HEK293 (cell line): ENCODE results near the gene GRIN3A.

Experiments used
- CTCF ChIA-PET: fragments of 350-600 bp; formaldehyde crosslinking; extraction: SDS; loops from one replicate; lab custom pipeline; 2021; ENCODE audit warnings: antibody characterized with exemption; lab: Yijun Ruan, JAX
- POLR2A ChIA-PET: fragments of 300-600 bp; formaldehyde crosslinking; extraction: SDS; loops from one replicate; lab custom pipeline; 2020; ENCODE audit warnings: antibody characterized with exemption, inconsistent platforms; lab: Yijun Ruan, JAX
- H3K27ac ChIP-seq: fragments of 200-500 bp; sonication (Bioruptor generic); 2 replicates; pipeline ENCODE4 v1.5.1; 2014; ENCODE audit warnings: low read depth, low read length, control low read depth, inconsistent platforms; ENCODE audit errors: extremely low read depth
- H3K36me3 ChIP-seq, 2 experiments: fragments of 200-500 bp in 1 of 2; sonication (Bioruptor generic) in 1 of 2; 1 replicate in 1 of 2; 2 replicates in 1 of 2; pipeline ENCODE4 v1.5.1; 2014 to 2017; ENCODE audit warnings: inconsistent platforms in 2 of 2, low read length in 2 of 2; ENCODE audit not compliant: control insufficient read depth in 2 of 2, insufficient read depth in 1 of 2
- H3K4me1 ChIP-seq: fragments of 200-500 bp; sonication (Bioruptor generic); 2 replicates; pipeline ENCODE4 v1.5.1; 2014; ENCODE audit warnings: mild to moderate bottlenecking, low read length, inconsistent platforms; ENCODE audit not compliant: control insufficient read depth, insufficient read depth
- H3K4me3 ChIP-seq: 2 replicates; pipeline ENCODE4 v1.5.1; 2011; ENCODE audit warnings: low read depth, mild to moderate bottlenecking, control low read depth, low read length, moderate library complexity
- H3K9me3 ChIP-seq: fragments of 200-500 bp; sonication (Bioruptor generic); 2 replicates; pipeline ENCODE4 v1.5.1; 2014; ENCODE audit warnings: low read depth, low read length, inconsistent platforms; ENCODE audit not compliant: control insufficient read depth, insufficient read depth
- GLI4 ChIP-seq: fragments of 450-650 bp; formaldehyde crosslinking; IDR thresholded peaks from 2 replicates; pipeline ENCODE4 v1.5.1; 2016; ENCODE audit warnings: missing biosample characterization, missing genetic modification characterization
- HIC1 ChIP-seq: fragments of 450-650 bp; formaldehyde crosslinking; IDR thresholded peaks from 2 replicates; pipeline ENCODE4 v1.5.1; 2016; ENCODE audit warnings: missing biosample characterization, missing genetic modification characterization
- KLF1 ChIP-seq: fragments of 450-650 bp; formaldehyde crosslinking; IDR thresholded peaks from 2 replicates; pipeline ENCODE4 v1.5.1; 2016; ENCODE audit warnings: missing biosample characterization, missing genetic modification characterization
- REPIN1 ChIP-seq: fragments of 450-650 bp; formaldehyde crosslinking; IDR thresholded peaks from 2 replicates; pipeline ENCODE4 v1.5.1; 2017; ENCODE audit warnings: missing biosample characterization, missing genetic modification characterization, low read depth
- SCRT1 ChIP-seq: fragments of 450-650 bp; formaldehyde crosslinking; IDR thresholded peaks from 2 replicates; pipeline ENCODE4 v1.5.1; 2016; ENCODE audit warnings: missing biosample characterization, missing genetic modification characterization, borderline replicate concordance
- ZBTB7A ChIP-seq: fragments of 450-650 bp; formaldehyde crosslinking; IDR thresholded peaks from 2 replicates; pipeline ENCODE4 v1.5.1; 2016; ENCODE audit warnings: low read depth, missing biosample characterization, missing genetic modification characterization
- ZFHX2 ChIP-seq: fragments of 450-650 bp; formaldehyde crosslinking; conservative IDR thresholded peaks from 2 replicates; pipeline ENCODE4 v1.5.1; 2016; ENCODE audit warnings: missing biosample characterization, missing genetic modification characterization
- ZFP3 ChIP-seq: fragments of 450-650 bp; formaldehyde crosslinking; IDR thresholded peaks from 2 replicates; pipeline ENCODE4 v1.5.1; 2016; ENCODE audit warnings: low read depth, missing biosample characterization, missing genetic modification characterization
- ZNF16 ChIP-seq: fragments of 450-650 bp; formaldehyde crosslinking; IDR thresholded peaks from 2 replicates; pipeline ENCODE4 v1.5.1; 2016; ENCODE audit warnings: low read depth, missing biosample characterization, missing genetic modification characterization
- ZNF202 ChIP-seq: fragments of 450-650 bp; formaldehyde crosslinking; IDR thresholded peaks from 2 replicates; pipeline ENCODE4 v1.5.1; 2016; ENCODE audit warnings: missing biosample characterization, missing genetic modification characterization, borderline replicate concordance
- ZNF324 ChIP-seq: fragments of 450-650 bp; formaldehyde crosslinking; IDR thresholded peaks from 2 replicates; pipeline ENCODE4 v1.5.1; 2016; ENCODE audit warnings: missing biosample characterization, missing genetic modification characterization
- ZNF354C ChIP-seq: fragments of 450-650 bp; formaldehyde crosslinking; IDR thresholded peaks from 2 replicates; pipeline ENCODE4 v1.5.1; 2016; ENCODE audit warnings: missing biosample characterization, missing genetic modification characterization, low read depth, borderline replicate concordance
- ZNF433 ChIP-seq: fragments of 450-650 bp; formaldehyde crosslinking; IDR thresholded peaks from 2 replicates; pipeline ENCODE4 v1.5.1; 2016; ENCODE audit warnings: missing biosample characterization, missing genetic modification characterization, low read depth
- ZNF473 ChIP-seq: fragments of 450-650 bp; formaldehyde crosslinking; IDR thresholded peaks from 2 replicates; pipeline ENCODE4 v1.5.1; 2017; ENCODE audit warnings: missing biosample characterization, missing genetic modification characterization
- ZNF529 ChIP-seq: fragments of 450-650 bp; formaldehyde crosslinking; IDR thresholded peaks from 2 replicates; pipeline ENCODE4 v1.5.1; 2017; ENCODE audit warnings: missing genetic modification characterization, missing biosample characterization; ENCODE audit not compliant: insufficient replicate concordance
- ZNF560 ChIP-seq: fragments of 450-650 bp; formaldehyde crosslinking; IDR thresholded peaks from 2 replicates; pipeline ENCODE4 v1.5.1; 2017; ENCODE audit warnings: missing biosample characterization, missing genetic modification characterization, borderline replicate concordance
- ZNF561 ChIP-seq: fragments of 450-650 bp; IDR thresholded peaks from 2 replicates; pipeline ENCODE4 v1.5.1; 2018; ENCODE audit warnings: missing biosample characterization, missing genetic modification characterization, borderline replicate concordance
- ZNF654 ChIP-seq: fragments of 450-650 bp; formaldehyde crosslinking; IDR thresholded peaks from 2 replicates; pipeline ENCODE4 v1.5.1; 2016; ENCODE audit warnings: low read depth, missing biosample characterization, missing genetic modification characterization
- ZNF677 ChIP-seq: fragments of 450-650 bp; IDR thresholded peaks from 2 replicates; pipeline ENCODE4 v1.5.0; 2018; ENCODE audit warnings: missing biosample characterization, mild to moderate bottlenecking, missing genetic modification characterization, moderate library complexity
- ZNF692 ChIP-seq: fragments of 450-650 bp; formaldehyde crosslinking; IDR thresholded peaks from 2 replicates; pipeline ENCODE4 v1.5.1; 2016; ENCODE audit warnings: missing biosample characterization, missing genetic modification characterization
- ZNF707 ChIP-seq: fragments of 450-650 bp; formaldehyde crosslinking; IDR thresholded peaks from 2 replicates; pipeline ENCODE4 v1.5.1; 2016; ENCODE audit warnings: missing biosample characterization, missing genetic modification characterization
- ZNF785 ChIP-seq: fragments of 450-650 bp; formaldehyde crosslinking; IDR thresholded peaks from 2 replicates; pipeline ENCODE4 v1.5.1; 2016; ENCODE audit warnings: missing biosample characterization, missing genetic modification characterization
- ZSCAN30 ChIP-seq: fragments of 450-650 bp; IDR thresholded peaks from 2 replicates; pipeline ENCODE4 v1.5.1; 2018; ENCODE audit warnings: missing biosample characterization, mild to moderate bottlenecking, missing genetic modification characterization, moderate library complexity

The GRIN3A gene

GRCh38 chr9:101591787-101592446, 146.5 kb downstream of the GRIN3A start:
- ChIA-PET CTCF (interaction anchor here (1.4 to 2.0 kb wide), 2 partner anchors 10 to 146 kb away, joined by 3 to 6 read pairs; no protein-coding TSS in a partner anchor), POLR2A (no interaction called here)
- TF ChIP-seq ZNF677 (no peak), SCRT1 (tag by site-specific recombination) (no peak), ZNF654 (tag by site-specific recombination) (no peak), ZNF433 (tag by site-specific recombination) (no peak), ZSCAN30 (no peak), ZNF16 (tag by site-specific recombination) (no peak), ZNF324 (no peak), ZFP3 (tag by site-specific recombination) (no peak), ZNF202 (no peak), ZNF529 (tag by site-specific recombination) (no peak), ZNF473 (tag by site-specific recombination) (no peak), ZNF785 (no peak), REPIN1 (tag by site-specific recombination) (no peak), ZFHX2 (tag by site-specific recombination) (no peak), ZNF692 (tag by site-specific recombination) (no peak), ZBTB7A (no peak), ZNF560 (tag by site-specific recombination) (no peak), ZNF561 (tag by site-specific recombination) (no peak), ZNF707 (tag by site-specific recombination) (no peak)
- no peaks in the 10 kb centered on the region for H3K4me1 ChIP-seq
- no peaks in the 10 kb centered on the region for H3K9me3 ChIP-seq
- no peaks in the 10 kb centered on the region for H3K36me3 ChIP-seq
- H3K27ac ChIP-seq: no peak overlapping the region
- H3K4me3 ChIP-seq: no peak overlapping the region

- H3K4me3 ChIP-seq: no peak overlapping the region
- no peak overlapping the region for H3K27ac ChIP-seq
- no peaks in the 10 kb centered on the region for H3K4me1 ChIP-seq
- TF ChIP-seq HIC1 (tag by site-specific recombination): no peak
- no peak for TF ChIP-seq ZNF354C (tag by site-specific recombination)
- no peak for TF ChIP-seq GLI4 (tag by site-specific recombination)
- no peak for TF ChIP-seq KLF1 (tag by site-specific recombination)
- ChIA-PET POLR2A (no interaction called here), CTCF (interaction anchor here (1.0 to 2.0 kb wide), 2 partner anchors 11 to 24 kb away, joined by 5 to 6 read pairs; no protein-coding TSS in a partner anchor)
- H3K36me3 ChIP-seq: no peaks in the 10 kb centered on the region
- H3K9me3 ChIP-seq: no peaks in the 10 kb centered on the region
These were observed 147.5 kb downstream of the GRIN3A start for GRCh38 chr9:101590901-101591300.
